SH-SY5Y (cell line): Measurements from ENCODE around the gene RABIF.

ENCODE experiments used
- GATA2 ChIP-seq: IDR thresholded peaks from 2 replicates; pipeline ENCODE4 v1.6.1; 2011; ENCODE audit warnings: mild to moderate bottlenecking, low read depth, low read length
- GATA3 ChIP-seq: IDR thresholded peaks from 2 replicates; pipeline ENCODE4 v1.6.1; 2011; ENCODE audit warnings: low read depth, mild to moderate bottlenecking, low read length, moderate library complexity

DNA sequence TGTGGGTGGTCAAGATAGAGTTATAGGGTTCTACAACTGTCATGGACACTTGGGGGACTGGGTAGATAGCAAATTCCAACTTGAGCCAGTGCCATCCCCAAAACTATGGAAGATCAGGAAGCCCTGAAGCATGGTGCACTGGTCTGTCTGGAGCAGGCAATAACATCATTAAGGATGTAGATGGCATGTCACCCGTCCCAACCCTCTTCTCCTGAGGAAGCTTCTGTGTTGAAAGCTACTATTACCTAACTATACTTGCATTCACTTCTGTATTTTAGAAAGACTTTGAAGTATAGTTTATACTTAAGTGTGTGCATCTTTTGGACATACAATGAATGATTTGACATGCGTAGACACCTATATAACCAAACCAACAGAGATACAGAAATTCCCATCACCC is 32.9 kb downstream of the RABIF start:
- TF ChIP-seq GATA3 (no peak), GATA2 (no peak)
